GM10847 (cell line): ENCODE data around the gene BMS1.

Experiments
- POLR2A ChIP-seq: IDR thresholded peaks from 2 replicates; pipeline ENCODE4 v1.6.1; 2011; ENCODE audit not compliant: insufficient read length; ENCODE audit errors: extremely low read depth

The BMS1 gene

DNA sequence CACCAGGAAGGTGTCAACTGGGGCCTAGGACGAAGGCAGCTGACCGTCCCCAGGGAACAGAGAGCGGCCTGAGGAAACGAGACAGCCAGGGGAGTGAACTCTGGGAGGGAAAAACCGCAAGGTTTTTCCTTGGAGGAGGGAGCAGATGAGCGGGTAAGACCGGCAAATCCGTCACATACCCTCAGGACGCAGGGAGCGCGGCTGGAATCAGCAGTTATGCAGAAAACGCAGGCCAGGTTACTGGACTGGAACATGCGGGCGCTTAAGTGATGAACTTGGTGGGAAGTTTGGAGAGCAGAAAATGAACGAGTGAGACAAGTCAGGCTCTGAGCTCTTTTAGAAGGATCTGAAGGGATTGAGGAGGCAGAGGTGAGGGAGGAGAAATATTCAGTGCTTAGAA lies 76.7 kb downstream of the BMS1 start:
- TF ChIP-seq POLR2A: no peak

DNA sequence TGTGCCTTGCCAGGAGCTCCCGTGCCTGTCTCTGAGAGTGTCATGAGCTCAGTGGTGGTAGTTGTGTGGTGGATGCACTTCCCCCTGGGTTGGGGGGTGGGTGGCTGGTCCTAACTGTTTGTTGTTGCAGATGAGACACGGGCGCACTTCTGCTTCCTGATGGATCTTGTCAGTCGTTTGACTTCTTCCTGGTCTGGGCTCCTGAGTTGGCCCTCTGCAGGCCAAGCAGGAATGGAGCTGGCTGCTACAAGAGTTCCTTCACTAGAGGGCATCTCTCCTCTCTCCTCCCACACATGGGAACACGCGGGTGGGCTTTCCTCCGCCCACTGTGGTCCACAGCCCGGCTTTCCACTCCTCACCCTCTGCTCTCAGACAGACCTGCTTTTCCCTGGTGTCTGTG lies 82.0 kb downstream of the BMS1 start:
- TF ChIP-seq POLR2A: no peak

DNA sequence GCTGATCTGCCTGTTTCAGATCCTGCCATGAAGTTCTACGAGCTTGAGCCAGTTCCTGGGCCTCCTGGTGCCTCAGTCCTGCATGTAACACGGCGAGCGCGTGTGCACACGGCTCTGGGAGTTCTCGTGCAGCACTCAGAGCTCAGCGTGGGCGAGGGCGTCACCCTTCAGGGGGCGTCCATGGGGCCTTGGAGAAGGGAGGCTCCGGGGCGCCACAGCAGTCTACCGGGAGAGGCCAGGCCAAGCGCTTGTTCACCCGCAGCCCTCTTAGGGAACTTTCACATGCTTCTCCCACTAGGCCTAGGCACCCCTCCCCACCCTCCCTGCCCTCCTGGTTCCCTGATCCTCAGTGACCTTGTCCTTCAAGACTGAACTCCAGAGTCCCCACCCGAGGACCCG lies 83.1 kb downstream of the BMS1 start:
- no peak for TF ChIP-seq POLR2A

DNA sequence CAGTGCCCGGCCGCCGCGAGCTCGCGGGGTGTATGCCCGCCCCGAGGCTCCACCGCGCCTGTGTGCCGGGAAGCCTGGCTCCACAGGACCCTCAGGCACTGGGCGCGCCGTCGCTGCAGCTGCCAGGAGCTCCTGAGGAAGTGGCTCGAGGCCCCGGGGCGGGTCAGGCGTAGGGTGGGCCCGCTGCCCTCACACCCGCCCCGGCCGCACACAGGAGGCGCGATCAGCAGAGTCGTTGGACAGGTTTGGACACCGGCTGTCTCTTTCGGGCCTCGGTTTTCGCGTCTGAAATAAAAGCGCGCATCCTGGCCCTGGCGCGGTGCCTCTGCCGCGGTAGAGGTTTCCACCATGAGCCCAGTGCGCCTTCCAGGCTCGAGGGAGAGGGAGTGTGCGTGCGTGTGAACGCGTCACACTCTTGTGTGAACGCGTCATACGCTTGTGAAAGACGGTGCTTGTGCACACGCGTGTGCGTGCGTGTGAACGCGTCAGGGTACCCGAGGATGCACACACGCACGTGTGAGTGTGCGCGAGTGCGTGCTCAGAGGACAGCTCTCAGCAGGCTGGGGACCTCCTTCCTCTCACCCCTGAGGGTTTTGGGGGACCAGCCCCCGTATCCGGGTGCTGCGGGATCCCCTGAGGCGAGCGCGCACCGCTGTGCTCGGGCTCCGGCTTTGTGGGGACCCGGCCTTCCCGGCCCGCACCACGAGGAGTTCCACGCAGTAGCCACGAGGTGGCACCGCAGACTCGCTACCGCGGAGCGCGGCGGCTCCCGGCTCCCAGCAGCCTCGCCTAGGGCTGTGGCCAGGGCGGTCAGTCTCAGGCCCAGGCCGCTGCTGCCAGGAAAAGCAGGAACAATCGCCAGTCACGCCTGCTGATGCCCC lies 83.8 kb downstream of the BMS1 start:
- no peak for TF ChIP-seq POLR2A

DNA sequence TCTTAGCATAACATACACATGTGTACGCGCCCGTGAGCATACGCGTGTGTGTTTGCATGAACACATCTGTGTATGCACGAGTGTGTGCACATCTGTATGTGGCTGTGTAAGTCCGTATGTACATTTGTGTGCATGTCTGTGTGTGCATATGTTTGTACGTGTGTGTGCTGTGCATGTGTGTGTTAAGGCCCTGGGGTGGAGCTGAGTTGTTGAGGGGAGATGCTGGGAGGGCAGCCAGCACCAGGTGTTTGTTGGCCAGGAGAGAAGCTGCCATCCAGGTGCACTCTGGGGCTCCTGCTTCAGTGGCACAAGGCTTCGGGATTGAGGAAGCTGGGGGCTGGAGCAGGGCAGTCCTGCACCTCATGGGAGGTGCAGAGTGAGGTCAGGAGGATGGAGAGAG lies 85.0 kb downstream of the BMS1 start:
- no peak for TF ChIP-seq POLR2A

DNA sequence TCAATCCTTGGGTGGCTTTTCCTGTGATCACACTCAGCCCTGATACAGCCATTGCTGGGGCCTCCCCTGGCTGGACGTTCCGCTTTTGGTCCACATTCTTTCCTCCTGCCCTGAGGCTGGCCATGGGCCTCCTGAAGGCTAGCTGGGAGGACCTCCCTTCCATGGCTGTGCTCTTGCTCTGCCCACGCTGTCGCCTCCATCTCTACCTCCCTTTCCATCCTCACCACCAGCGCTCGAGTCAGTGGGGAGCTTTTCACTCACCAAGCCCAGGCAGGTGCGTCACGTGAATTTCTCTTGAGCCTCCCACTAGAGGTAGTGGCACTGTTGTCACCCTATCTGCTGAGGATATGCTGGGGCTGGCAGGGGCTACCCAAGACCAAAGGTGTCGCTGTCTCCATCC lies 85.9 kb downstream of the BMS1 start:
- TF ChIP-seq POLR2A: no peak

DNA sequence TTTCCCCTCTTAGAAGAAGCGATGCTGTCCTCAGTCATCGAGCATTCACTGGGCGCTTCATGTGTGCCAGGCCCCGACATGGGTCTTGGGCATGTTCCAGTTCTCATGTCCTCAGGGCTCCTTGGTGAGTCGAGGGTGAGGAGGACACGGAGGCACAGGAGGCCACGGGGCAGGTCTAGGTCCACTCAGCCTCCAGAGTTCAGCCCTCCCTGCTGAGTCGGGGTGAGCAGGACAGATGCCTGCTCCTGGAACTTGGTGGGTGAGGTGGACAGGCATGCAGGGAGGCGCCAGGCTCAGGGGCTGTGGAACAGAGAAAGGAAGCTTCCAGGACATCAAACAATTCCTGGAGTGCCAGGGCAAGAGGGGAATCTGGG lies 87.4 kb downstream of the BMS1 start:
- TF ChIP-seq POLR2A: no peak

DNA sequence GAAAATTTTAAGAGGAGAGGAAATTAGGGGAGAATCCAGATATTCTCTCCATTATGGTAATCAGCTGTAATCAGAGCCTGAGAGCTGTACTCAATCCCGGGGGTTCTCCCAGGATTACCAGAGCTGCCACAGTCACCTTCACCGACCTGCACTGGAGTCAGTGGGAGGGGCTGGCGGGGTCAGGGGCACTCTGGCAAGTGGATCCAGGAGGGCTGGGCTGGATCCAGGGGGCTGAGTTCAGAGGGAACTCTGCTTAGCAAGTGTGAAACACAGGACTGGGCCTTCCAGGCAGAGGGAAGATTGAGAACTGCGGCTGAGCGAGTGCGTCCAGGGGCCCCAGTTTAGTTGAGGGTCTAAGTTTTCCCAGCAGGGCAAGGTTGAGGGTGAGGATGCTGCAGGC lies 89.2 kb downstream of the BMS1 start:
- TF ChIP-seq POLR2A: no peak

DNA sequence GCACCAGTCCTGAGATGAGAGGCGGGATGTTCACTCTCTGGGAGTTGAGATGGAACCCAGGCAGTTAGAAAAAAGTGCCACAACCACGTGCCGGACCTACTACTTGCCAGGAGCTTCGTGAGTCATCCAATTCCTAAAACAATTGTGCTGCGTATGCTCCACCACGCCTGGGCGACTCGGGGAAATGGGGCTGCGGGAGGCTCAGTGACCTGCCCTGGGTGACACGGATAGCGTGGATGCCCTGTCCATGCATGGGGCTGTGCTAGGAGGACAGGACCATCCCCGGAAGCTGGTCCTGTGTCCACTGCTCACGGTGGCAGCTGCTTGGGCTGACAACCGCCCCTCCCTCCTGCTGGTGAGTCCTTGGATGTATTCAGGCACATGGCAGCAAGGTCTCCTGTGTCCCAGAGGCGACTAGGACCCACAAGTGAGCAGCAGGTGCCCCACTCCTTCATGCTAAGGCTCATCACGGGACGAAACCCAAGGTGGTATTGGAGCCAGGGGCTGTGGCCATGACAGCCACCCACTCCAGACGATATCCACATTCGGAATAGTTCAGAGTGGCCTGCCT lies 90.4 kb downstream of the BMS1 start:
- TF ChIP-seq POLR2A: no peak

DNA sequence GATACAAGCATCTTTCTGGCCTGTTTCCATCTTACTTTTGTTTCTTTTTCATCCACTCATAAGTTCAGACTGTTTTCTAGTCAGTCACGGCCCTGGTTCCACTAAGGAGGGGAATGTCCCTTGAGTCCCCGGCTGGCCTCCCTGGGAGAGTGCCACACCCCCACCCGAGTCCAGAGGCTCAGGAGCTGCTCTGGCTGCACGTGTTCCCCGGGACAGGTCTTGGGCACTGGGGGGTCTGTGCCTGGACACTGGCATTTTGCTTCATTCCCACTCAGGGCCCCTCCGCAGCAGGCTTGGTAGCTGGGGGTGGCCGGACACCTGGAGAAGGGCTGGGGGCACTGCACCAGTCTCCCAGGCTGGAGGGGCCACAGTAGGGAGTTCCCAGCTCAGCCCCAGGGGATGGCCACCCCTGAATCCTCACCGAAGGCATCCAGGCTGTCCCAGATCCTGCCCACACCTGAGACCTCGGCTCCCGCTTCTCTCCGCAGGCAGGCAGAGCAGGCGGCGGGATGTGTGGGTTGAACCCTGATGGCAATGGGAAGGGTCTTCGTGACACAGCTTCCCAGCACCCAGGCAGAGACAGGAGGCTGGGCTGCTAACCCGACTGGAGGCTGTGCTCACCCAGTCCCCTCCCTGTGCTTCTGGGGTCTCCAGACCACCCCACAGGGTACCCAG lies 92.3 kb downstream of the BMS1 start:
- TF ChIP-seq POLR2A: no peak

DNA sequence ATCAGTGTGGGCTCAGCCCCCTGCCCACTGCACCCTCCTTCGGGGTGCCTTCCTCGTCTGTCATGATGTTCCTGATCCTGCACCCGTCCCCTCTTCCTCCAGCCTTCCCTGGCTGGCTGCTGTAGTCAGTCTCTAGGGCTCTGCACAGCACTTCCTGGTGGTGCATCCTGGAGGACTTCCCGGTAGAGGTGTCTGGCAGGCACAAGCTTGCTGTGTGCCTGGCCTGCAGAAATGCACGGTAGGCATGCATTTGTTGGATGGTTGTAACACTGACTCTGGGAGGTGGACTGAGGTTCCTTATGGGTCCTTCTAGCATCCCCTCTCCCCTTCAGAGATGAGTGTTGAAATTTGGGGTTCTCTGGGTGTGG lies 92.8 kb downstream of the BMS1 start:
- TF ChIP-seq POLR2A: no peak

DNA sequence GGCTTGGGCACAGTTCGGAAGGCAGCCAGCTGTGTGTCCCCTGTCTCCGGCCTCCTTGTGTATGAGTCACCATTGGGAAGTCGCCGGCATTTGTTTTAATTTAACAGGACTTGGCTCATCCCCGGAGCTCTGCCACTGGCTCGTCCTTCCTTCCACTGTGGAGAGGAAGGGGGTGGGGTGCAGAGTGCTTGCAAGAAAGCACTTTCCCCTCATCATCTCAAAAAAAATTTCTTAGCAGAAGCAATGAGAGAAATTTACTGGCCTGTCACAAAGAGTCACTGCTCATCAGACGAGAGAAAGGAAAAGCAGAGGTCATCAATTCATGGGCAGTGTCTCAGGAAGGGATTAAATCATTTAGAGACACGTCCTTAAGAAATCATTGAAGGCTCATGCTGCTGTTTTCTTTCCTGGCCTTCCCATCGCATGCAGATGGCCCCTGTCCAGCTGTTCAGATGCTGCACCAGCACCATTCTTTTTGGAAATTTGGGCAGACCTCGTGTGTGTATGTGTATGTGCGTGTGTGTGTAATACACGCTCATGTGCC lies 93.3 kb downstream of the BMS1 start:
- TF ChIP-seq POLR2A: no peak

DNA sequence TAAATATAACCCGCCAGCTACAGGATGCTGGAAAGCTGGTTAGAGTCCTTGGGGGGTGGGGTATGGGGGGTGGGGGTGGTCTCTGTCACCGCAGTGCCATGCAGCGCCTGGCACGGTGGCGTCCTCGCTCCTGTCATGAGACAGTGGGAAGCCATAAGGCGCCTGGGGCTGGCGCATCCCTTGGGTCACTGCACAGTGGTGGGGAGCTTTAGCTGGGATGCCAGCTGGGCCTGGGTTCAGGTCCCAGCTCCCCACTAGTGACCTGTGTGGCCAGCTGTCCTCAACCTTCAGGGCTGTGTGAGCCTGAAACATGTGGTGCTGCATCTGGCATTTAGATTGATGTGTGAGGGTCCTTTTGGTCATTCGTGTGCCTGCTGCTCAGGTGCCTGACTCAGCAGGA lies 93.9 kb downstream of the BMS1 start:
- no peak for TF ChIP-seq POLR2A

DNA sequence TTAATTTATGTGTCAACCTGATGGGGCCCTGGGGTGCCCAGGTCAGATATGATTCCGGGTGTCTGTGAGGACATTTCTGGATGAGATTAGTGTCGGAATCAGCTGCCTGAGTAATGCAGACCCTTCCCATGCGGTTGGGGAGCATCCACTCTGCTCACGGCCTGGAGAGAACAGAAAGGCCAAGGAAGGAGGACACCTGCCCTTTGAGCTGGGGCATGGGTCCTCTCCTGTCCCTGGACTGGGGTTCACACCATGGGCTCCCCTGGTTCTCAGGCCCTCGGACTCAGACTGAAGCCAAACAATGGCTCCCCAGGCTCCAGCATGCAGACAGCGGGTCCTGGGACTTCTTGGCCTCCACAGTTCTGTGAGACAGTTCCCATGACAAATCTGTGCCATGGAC lies 94.3 kb downstream of the BMS1 start:
- TF ChIP-seq POLR2A: no peak

DNA sequence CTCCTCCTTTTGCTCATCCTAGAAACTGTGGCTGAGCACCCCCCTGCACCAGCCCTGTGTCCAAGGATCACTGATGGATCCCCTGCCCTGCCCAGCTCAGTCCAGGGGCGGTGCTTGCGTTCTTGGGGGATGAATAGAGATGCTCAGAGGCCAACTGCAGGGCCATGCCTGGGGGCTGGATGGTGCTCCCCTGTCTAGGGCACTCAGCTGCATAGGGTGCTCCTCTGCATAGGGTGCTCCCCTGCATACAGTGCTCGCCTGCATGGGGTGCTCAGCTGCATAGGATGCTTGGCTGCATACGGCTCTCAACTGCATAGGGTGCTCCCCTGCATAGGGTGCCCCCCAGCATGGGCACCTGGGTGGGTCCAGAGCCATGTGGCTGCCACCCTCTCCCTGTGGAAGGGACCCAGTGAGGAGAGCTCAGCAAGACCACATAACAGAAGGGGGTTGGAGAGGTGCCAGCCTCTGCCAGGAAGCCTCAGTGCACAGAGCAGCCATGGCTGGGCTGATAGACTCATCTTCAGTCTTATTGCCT lies 95.0 kb downstream of the BMS1 start:
- TF ChIP-seq POLR2A: no peak

DNA sequence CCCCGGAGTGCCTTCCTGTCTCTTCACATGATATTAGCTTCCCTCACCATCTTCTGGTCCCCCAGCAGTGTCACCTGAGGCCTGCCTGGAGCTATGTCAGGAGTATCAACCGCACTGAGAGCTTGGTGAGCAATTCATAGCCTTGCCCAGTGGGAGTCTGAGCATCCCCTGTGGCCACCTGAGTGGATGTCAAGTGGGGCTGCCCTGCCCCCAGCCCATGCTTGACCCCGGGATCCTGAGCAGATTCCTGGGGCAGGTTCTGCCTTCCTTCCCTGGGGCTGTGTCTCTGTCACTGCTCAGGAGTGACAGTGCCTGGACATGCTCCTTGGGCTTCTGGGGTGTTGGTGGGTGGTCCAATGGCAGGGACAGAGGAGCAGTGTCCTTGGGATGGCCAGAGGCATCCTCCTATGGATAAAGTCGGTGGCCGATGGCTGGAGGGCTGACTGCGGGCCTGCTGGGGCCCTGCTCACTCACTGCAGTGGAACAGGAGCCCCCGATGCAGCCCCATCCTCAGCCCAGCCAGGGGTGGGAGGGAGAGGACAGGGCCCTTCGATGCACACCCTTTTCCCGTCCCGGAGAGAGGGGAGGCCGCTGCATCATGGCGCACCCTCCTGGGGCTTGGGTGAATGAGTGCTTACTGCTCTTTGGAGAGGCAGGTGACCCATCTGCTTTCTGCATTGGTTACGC lies 95.7 kb downstream of the BMS1 start:
- TF ChIP-seq POLR2A: no peak

DNA sequence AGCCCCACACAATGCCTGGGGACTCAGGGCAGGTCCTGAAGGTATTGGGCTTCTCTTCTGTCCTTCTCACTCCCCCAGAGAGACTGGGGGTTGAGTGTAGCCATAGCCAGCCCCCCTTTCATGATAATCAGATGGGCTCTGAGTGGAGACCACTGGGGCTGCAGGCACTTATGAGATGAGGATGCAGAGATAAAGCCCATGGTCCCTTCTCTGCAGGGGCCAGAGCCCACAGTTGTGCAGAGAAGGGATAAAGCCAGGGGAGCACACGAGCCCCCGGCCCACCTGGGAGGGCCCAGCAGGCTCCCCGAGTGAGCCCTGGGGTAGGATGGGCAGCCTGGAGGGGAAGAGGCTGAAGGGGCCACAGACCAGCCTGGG lies 96.2 kb downstream of the BMS1 start:
- TF ChIP-seq POLR2A: no peak
